Activated naive CD8-positive, alpha-beta T cell treated with anti-CD3 and anti-CD28 coated beads for 36 hours (primary cell): ENCODE data around the gene WASHC2C. TPM values are rescaled to one million over a fixed set of nuclear protein-coding genes. Genes with fewer than 3 reads are reported as not detected.
"Not testable (repeated sequence)": the region's sequence is repeated elsewhere in the genome, so short reads cannot be mapped to it uniquely, and the experiment has no call there.

Source experiments
- DNase-seq: peaks from one replicate; pipeline ENCODE4 v3.0.0; 2021
- H3K27ac Mint-ChIP-seq: one replicate; pipeline ENCODE4 v1.8.0; 2022; ENCODE audit warnings: mild to moderate bottlenecking, moderate library complexity, mixed read lengths
- H3K27me3 Mint-ChIP-seq: one replicate; pipeline ENCODE4 v1.8.0; 2022; ENCODE audit warnings: mild to moderate bottlenecking, mixed read lengths
- H3K36me3 Mint-ChIP-seq: one replicate; pipeline ENCODE4 v1.8.0; 2021; ENCODE audit warnings: mild to moderate bottlenecking, mixed read lengths
- H3K4me1 Mint-ChIP-seq: one replicate; pipeline ENCODE4 v1.8.0; 2021; ENCODE audit warnings: mixed read lengths
- H3K4me3 Mint-ChIP-seq: one replicate; pipeline ENCODE4 v1.8.0; 2022; ENCODE audit warnings: mild to moderate bottlenecking, moderate library complexity, mixed read lengths
- H3K9me3 Mint-ChIP-seq: one replicate; pipeline ENCODE4 v1.8.0; 2022; ENCODE audit warnings: mixed read lengths
- total RNA-seq, 2 experiments: library from RNA; stranded (reverse); gene quantifications; one replicate each; pipeline ENCODE4 v1.2.3, GENCODE V29; 2021

The WASHC2C gene
- total RNA-seq, 2 experiments from 2014 or later = 20.1 to 21.8 TPM

- H3K27me3 Mint-ChIP-seq, H3K36me3 Mint-ChIP-seq, H3K4me1 Mint-ChIP-seq, H3K9me3 Mint-ChIP-seq, H3K4me3 Mint-ChIP-seq, DNase-seq, H3K27ac Mint-ChIP-seq: not testable (repeated sequence)
These were observed 76.3 kb downstream of the WASHC2C start for GRCh38 chr10:45803060-45804010.

GRCh38 chr10:45804996-45805395 is 77.9 kb downstream of the WASHC2C start:
- not testable (repeated sequence) for H3K36me3 Mint-ChIP-seq, H3K4me1 Mint-ChIP-seq, H3K4me3 Mint-ChIP-seq, H3K9me3 Mint-ChIP-seq, H3K27ac Mint-ChIP-seq, H3K27me3 Mint-ChIP-seq, DNase-seq

- H3K36me3 Mint-ChIP-seq = no peaks in the 10 kb centered on the region
- no peak overlapping the region for H3K27ac Mint-ChIP-seq
- no peaks in the 10 kb centered on the region for H3K4me1 Mint-ChIP-seq
- DNase-seq = no peak
- H3K27me3 Mint-ChIP-seq = no peaks in the 10 kb centered on the region
- no peak overlapping the region for H3K4me3 Mint-ChIP-seq
- H3K9me3 Mint-ChIP-seq = no peaks in the 10 kb centered on the region
These were observed 82.8 kb downstream of the WASHC2C start for GRCh38 chr10:45809837-45810236.

- no peak overlapping the region for H3K27ac Mint-ChIP-seq
- no peak for DNase-seq
- no peaks in the 10 kb centered on the region for H3K9me3 Mint-ChIP-seq
- H3K36me3 Mint-ChIP-seq = no peaks in the 10 kb centered on the region
- H3K4me1 Mint-ChIP-seq = no peaks in the 10 kb centered on the region
- no peaks in the 10 kb centered on the region for H3K27me3 Mint-ChIP-seq
- H3K4me3 Mint-ChIP-seq = no peak overlapping the region
These were observed 84.0 kb downstream of the WASHC2C start for GRCh38 chr10:45811075-45811474.

GRCh38 chr10:45812959-45813358 is 85.9 kb downstream of the WASHC2C start:
- not testable (repeated sequence) for H3K36me3 Mint-ChIP-seq, H3K4me1 Mint-ChIP-seq, H3K27me3 Mint-ChIP-seq, H3K4me3 Mint-ChIP-seq, H3K9me3 Mint-ChIP-seq, H3K27ac Mint-ChIP-seq, DNase-seq

GRCh38 chr10:45814146-45814545 is 87.1 kb downstream of the WASHC2C start:
- not testable (repeated sequence) for H3K36me3 Mint-ChIP-seq, H3K27me3 Mint-ChIP-seq, H3K4me1 Mint-ChIP-seq, H3K9me3 Mint-ChIP-seq, H3K4me3 Mint-ChIP-seq, DNase-seq, H3K27ac Mint-ChIP-seq

- Mint-ChIP-seq H3K27me3 (no peaks in the 10 kb centered on the region), H3K9me3 (no peaks in the 10 kb centered on the region), H3K4me3 (no peak overlapping the region), H3K4me1 (no peaks in the 10 kb centered on the region), H3K36me3 (no peaks in the 10 kb centered on the region), H3K27ac (no peak overlapping the region)
- DNase-seq = no peak
These were observed 90.2 kb downstream of the WASHC2C start for GRCh38 chr10:45817130-45817859.

GRCh38 chr10:45817912-45818311 is 90.8 kb downstream of the WASHC2C start:
- no peak for DNase-seq
- H3K36me3 Mint-ChIP-seq = no peaks in the 10 kb centered on the region
- H3K9me3 Mint-ChIP-seq = no peaks in the 10 kb centered on the region
- no peaks in the 10 kb centered on the region for H3K27me3 Mint-ChIP-seq
- no peaks in the 10 kb centered on the region for H3K4me1 Mint-ChIP-seq
- H3K27ac Mint-ChIP-seq = no peak overlapping the region
- no peak overlapping the region for H3K4me3 Mint-ChIP-seq

GRCh38 chr10:45819552-45819951 is 92.5 kb downstream of the WASHC2C start:
- DNase-seq = no peak
- Mint-ChIP-seq H3K36me3 (no peaks in the 10 kb centered on the region), H3K4me3 (no peak overlapping the region), H3K9me3 (no peaks in the 10 kb centered on the region), H3K4me1 (no peaks in the 10 kb centered on the region), H3K27ac (no peak overlapping the region), H3K27me3 (no peaks in the 10 kb centered on the region)

- not testable (repeated sequence) for H3K4me3 Mint-ChIP-seq, H3K36me3 Mint-ChIP-seq, H3K9me3 Mint-ChIP-seq, DNase-seq, H3K4me1 Mint-ChIP-seq, H3K27me3 Mint-ChIP-seq, H3K27ac Mint-ChIP-seq
These were observed 93.2 kb downstream of the WASHC2C start for GRCh38 chr10:45820107-45820830.

- H3K36me3 Mint-ChIP-seq, H3K4me3 Mint-ChIP-seq, H3K4me1 Mint-ChIP-seq, H3K27ac Mint-ChIP-seq, H3K27me3 Mint-ChIP-seq, DNase-seq, H3K9me3 Mint-ChIP-seq: not testable (repeated sequence)
These were observed 95.9 kb downstream of the WASHC2C start for GRCh38 chr10:45822918-45823317.

Other genes with a start within 250 kb of the WASHC2C start
- 10 to 100 TPM; 11.3 to 11.8 TPM for gene ZFAND4, start 54.5 kb upstream of the WASHC2C start, total RNA-seq
- 10 to 100 TPM; 11.0 to 16.2 TPM for gene AGAP4, start 120.2 kb downstream of the WASHC2C start, total RNA-seq
- gene TIMM23, start 245.2 kb downstream of the WASHC2C start, total RNA-seq = 100 to 1,000 TPM; 115 to 117 TPM